ENCODE measurements around the gene SLC6A17.

SLC6A17 gene

GRCh38 chr1:110119843-110120242, 30.5 kb upstream of the SLC6A17 start:
- no peak for TF ChIP-seq MYC (IDR thresholded peaks at IDR 0.05; ENCODE audit: low read depth, low read length)
- TF ChIP-seq POLR2A (IDR thresholded peaks at IDR 0.05; ENCODE audit: extremely low read depth, insufficient read length): no peak
- no peak for TF ChIP-seq CTCF (IDR thresholded peaks at IDR 0.05; ENCODE audit: low read depth, low read length)
- no peak for TF ChIP-seq MAX (IDR thresholded peaks at IDR 0.05; ENCODE audit: low read depth, low read length)
- no peak overlapping the region for H3K4me3 ChIP-seq (ENCODE audit: low read depth, low read length)
- DNase-seq (ENCODE audit: low read depth): no peak

GRCh38 chr1:110120960-110121561, 29.2 kb upstream of the SLC6A17 start:
- no peak for DNase-seq (ENCODE audit: low read depth)
- TF ChIP-seq CTCF (IDR thresholded peaks at IDR 0.05; ENCODE audit: low read depth, low read length) (no peak), POLR2A (IDR thresholded peaks at IDR 0.05; ENCODE audit: extremely low read depth, insufficient read length) (no peak), MYC (IDR thresholded peaks at IDR 0.05; ENCODE audit: low read depth, low read length) (no peak), MAX (IDR thresholded peaks at IDR 0.05; ENCODE audit: low read depth, low read length) (no peak)
- no peak overlapping the region for H3K4me3 ChIP-seq (ENCODE audit: low read depth, low read length)

- no peak for DNase-seq (ENCODE audit: low read depth)
- TF ChIP-seq MAX (IDR thresholded peaks at IDR 0.05; ENCODE audit: low read depth, low read length) (no peak), POLR2A (IDR thresholded peaks at IDR 0.05; ENCODE audit: extremely low read depth, insufficient read length) (no peak), MYC (IDR thresholded peaks at IDR 0.05; ENCODE audit: low read depth, low read length) (no peak), CTCF (IDR thresholded peaks at IDR 0.05; ENCODE audit: low read depth, low read length) (no peak)
- no peak overlapping the region for H3K4me3 ChIP-seq (ENCODE audit: low read depth, low read length)
These were observed 27.1 kb upstream of the SLC6A17 start for GRCh38 chr1:110123224-110123623.

GRCh38 chr1:110125810-110126209, 24.5 kb upstream of the SLC6A17 start:
- H3K4me3 ChIP-seq (ENCODE audit: low read depth, low read length): no peak overlapping the region
- no peak for TF ChIP-seq CTCF (IDR thresholded peaks at IDR 0.05; ENCODE audit: low read depth, low read length)
- TF ChIP-seq POLR2A (IDR thresholded peaks at IDR 0.05; ENCODE audit: extremely low read depth, insufficient read length): no peak
- TF ChIP-seq MAX (IDR thresholded peaks at IDR 0.05; ENCODE audit: low read depth, low read length): no peak
- TF ChIP-seq MYC (IDR thresholded peaks at IDR 0.05; ENCODE audit: low read depth, low read length): no peak
- DNase-seq (ENCODE audit: low read depth): no peak

- TF ChIP-seq CTCF (IDR thresholded peaks at IDR 0.05; ENCODE audit: low read depth, low read length) (no peak), POLR2A (IDR thresholded peaks at IDR 0.05; ENCODE audit: extremely low read depth, insufficient read length) (no peak), MAX (IDR thresholded peaks at IDR 0.05; ENCODE audit: low read depth, low read length) (no peak), MYC (IDR thresholded peaks at IDR 0.05; ENCODE audit: low read depth, low read length) (no peak)
- no peak for DNase-seq (ENCODE audit: low read depth)
- no peak overlapping the region for H3K4me3 ChIP-seq (ENCODE audit: low read depth, low read length)
These were observed 20.1 kb upstream of the SLC6A17 start for GRCh38 chr1:110130113-110130591.

All from NB4 (cell line).